Parathyroid adenoma (tissue), 2 donors: ENCODE data around the gene NIT2.

Source experiments
- H2AFZ ChIP-seq: fragments of 300-600 bp; sonication (generic); one replicate; pipeline ENCODE4 v1.7.0; 2017; ENCODE audit warnings: antibody characterized with exemption, mild to moderate bottlenecking
- H3K27ac ChIP-seq: fragments of 300-600 bp; sonication (generic); one replicate; pipeline ENCODE4 v1.7.0; 2017
- H3K27me3 ChIP-seq: fragments of 300-600 bp; sonication (generic); one replicate; pipeline ENCODE4 v1.7.0; 2017; ENCODE audit warnings: low read length; ENCODE audit not compliant: control insufficient read depth, insufficient read depth
- H3K36me3 ChIP-seq: fragments of 300-600 bp; sonication (generic); one replicate; pipeline ENCODE4 v1.7.0; 2017; ENCODE audit warnings: low read length; ENCODE audit not compliant: control insufficient read depth, insufficient read depth
- H3K4me1 ChIP-seq: fragments of 300-600 bp; sonication (generic); one replicate; pipeline ENCODE4 v1.7.0; 2017; ENCODE audit warnings: control low read depth
- H3K4me2 ChIP-seq: fragments of 300-600 bp; sonication (generic); one replicate; pipeline ENCODE4 v1.7.0; 2017; ENCODE audit warnings: low read length
- H3K4me3 ChIP-seq: fragments of 300-600 bp; sonication (generic); one replicate; pipeline ENCODE4 v1.7.0; 2017; ENCODE audit warnings: low read depth, low read length
- H3K79me2 ChIP-seq: fragments of 300-600 bp; sonication (generic); one replicate; pipeline ENCODE4 v1.7.0; 2017; ENCODE audit warnings: control low read depth
- H3K9ac ChIP-seq: fragments of 300-600 bp; sonication (generic); one replicate; pipeline ENCODE4 v1.7.0; 2017; ENCODE audit warnings: mild to moderate bottlenecking
- H3K9me3 ChIP-seq: fragments of 300-600 bp; sonication (generic); one replicate; pipeline ENCODE4 v1.7.0; 2017; ENCODE audit warnings: low read length; ENCODE audit not compliant: control insufficient read depth
- CTCF ChIP-seq: fragments of 300-600 bp; sonication (generic); IDR thresholded peaks from one replicate; pipeline ENCODE4 v1.7.0; 2017; ENCODE audit warnings: antibody characterized with exemption, mild to moderate bottlenecking
- donor health status: primary hyperparathyroidism.

The NIT2 gene

GRCh38 chr3:100334488-100335351 lies at the start of gene NIT2:
TSS of gene NIT2 (plus strand) at chr3:100334757. CDS start at chr3:100334792, 35 bp downstream.
- Histone ChIP-seq H3K9me3 (no peaks in the 10 kb centered on the region), H3K4me1 (peaks cover 9% of the 10 kb centered on the region)

GRCh38 chr3:100288288-100288894 lies 46.2 kb upstream of the NIT2 start:
- no peaks in the 10 kb centered on the region for H3K9me3 ChIP-seq
- H3K79me2 ChIP-seq: no peaks in the 10 kb centered on the region
- H3K36me3 ChIP-seq: no peaks in the 10 kb centered on the region
- no peak overlapping the region for H3K27ac ChIP-seq
- H3K27me3 ChIP-seq: no peaks in the 10 kb centered on the region
- TF ChIP-seq CTCF: no peak
- no peak overlapping the region for H3K4me3 ChIP-seq
- no peak overlapping the region for H3K9ac ChIP-seq
- H3K4me2 ChIP-seq: no peak overlapping the region
- H3K4me1 ChIP-seq: no peaks in the 10 kb centered on the region
- H2AFZ ChIP-seq: no peak overlapping the region

More at GRCh38 chr3:100334488-100335351, at the start of gene NIT2:
- no peak within 1 kb of the TSS for H3K9ac ChIP-seq
- H3K79me2 ChIP-seq: no peaks in the 10 kb centered on the region
- H3K27me3 ChIP-seq: no peaks in the 10 kb centered on the region
- no peak for TF ChIP-seq CTCF
- H2AFZ ChIP-seq: peak within 1 kb of the TSS; percentile 84
- H3K27ac ChIP-seq: peak within 1 kb of the TSS; percentile 68
- H3K4me2 ChIP-seq: peak within 1 kb of the TSS; percentile 77
- H3K36me3 ChIP-seq: no peaks in the 10 kb centered on the region
- peak within 1 kb of the TSS; percentile 62 for H3K4me3 ChIP-seq

GRCh38 chr3:100289339-100289738 lies 45.2 kb upstream of the NIT2 start:
- Histone ChIP-seq H3K27me3 (no peaks in the 10 kb centered on the region), H3K4me3 (no peak overlapping the region), H3K36me3 (no peaks in the 10 kb centered on the region), H2AFZ (no peak overlapping the region), H3K79me2 (no peaks in the 10 kb centered on the region), H3K4me2 (no peak overlapping the region), H3K9me3 (no peaks in the 10 kb centered on the region), H3K27ac (no peak overlapping the region), H3K4me1 (no peaks in the 10 kb centered on the region), H3K9ac (no peak overlapping the region)
- TF ChIP-seq CTCF: no peak

GRCh38 chr3:100295089-100295488 lies 39.5 kb upstream of the NIT2 start:
- H3K9me3 ChIP-seq: no peaks in the 10 kb centered on the region
- no peak overlapping the region for H3K4me3 ChIP-seq
- no peak overlapping the region for H3K4me2 ChIP-seq
- no peaks in the 10 kb centered on the region for H3K36me3 ChIP-seq
- no peaks in the 10 kb centered on the region for H3K27me3 ChIP-seq
- no peaks in the 10 kb centered on the region for H3K4me1 ChIP-seq
- no peak overlapping the region for H3K27ac ChIP-seq
- H3K79me2 ChIP-seq: no peaks in the 10 kb centered on the region
- no peak overlapping the region for H2AFZ ChIP-seq
- TF ChIP-seq CTCF: no peak
- H3K9ac ChIP-seq: no peak overlapping the region
